Activated CD4-positive, CD25-positive, alpha-beta regulatory T cell treated with anti-CD3 and anti-CD28 coated beads, Interleukin-2, amount 50 U/mL, for 72 hours (primary cell): ENCODE results near the gene ARHGAP28.

Experiments
- DNase-seq: peaks from one replicate; pipeline ENCODE4 v3.0.0; 2021

ARHGAP28 gene, protein sequence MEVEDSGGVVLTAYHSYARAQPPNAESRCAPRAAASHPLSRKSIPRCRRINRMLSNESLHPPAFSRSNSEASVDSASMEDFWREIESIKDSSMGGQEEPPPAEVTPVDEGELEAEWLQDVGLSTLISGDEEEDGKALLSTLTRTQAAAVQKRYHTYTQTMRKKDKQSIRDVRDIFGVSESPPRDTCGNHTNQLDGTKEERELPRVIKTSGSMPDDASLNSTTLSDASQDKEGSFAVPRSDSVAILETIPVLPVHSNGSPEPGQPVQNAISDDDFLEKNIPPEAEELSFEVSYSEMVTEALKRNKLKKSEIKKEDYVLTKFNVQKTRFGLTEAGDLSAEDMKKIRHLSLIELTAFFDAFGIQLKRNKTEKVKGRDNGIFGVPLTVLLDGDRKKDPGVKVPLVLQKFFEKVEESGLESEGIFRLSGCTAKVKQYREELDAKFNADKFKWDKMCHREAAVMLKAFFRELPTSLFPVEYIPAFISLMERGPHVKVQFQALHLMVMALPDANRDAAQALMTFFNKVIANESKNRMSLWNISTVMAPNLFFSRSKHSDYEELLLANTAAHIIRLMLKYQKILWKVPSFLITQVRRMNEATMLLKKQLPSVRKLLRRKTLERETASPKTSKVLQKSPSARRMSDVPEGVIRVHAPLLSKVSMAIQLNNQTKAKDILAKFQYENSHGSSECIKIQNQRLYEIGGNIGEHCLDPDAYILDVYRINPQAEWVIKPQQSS

DNA sequence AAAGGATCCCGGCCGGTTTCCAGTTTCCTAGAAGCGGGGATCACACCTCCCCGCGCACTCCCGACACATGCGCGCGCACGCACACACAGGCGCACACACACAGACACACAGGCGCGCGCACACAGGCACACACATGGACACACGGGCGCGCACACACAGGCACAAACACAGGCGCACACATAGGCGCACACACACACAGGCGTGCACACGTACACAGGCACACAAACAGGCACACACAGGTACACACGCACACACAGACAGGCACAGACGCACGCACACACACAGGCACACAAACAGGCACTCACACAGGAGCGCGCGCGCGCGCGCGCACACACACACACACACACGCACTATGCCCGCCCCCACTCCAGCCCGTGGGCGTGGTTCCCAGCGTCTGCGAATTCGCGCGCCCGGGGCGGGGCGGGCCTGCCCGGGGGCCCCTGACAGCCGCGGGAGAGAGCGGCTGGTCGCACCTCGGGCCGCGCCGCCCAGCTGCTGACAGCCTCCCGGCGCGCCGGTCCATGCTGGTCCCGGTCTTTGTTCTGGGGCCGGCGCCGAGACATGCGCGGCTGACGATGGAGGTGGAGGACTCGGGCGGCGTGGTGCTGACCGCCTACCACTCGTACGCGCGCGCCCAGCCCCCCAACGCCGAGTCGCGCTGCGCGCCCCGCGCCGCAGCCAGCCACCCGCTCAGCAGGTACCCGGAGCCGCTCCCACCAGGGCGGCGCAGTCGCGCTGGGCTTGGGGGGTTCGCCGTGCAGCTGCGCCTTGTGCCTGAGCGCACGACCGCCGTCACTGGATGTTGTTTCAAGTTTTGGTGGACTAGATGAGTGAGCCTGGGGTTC, at the start of gene ARHGAP28:
Gene ARHGAP28, plus strand, starts transcription at position 470 of the 845 bp plus-strand sequence. Its CDS starts 106 bp downstream, at position 576.
- DNase-seq, result no peak

GRCh38 chr18:6681331-6681875, 48.1 kb upstream of the ARHGAP28 start:
- DNase-seq, result no peak

- no peak for DNase-seq
Measured at GRCh38 chr18:6682437-6683111, 46.9 kb upstream of the ARHGAP28 start.

DNA sequence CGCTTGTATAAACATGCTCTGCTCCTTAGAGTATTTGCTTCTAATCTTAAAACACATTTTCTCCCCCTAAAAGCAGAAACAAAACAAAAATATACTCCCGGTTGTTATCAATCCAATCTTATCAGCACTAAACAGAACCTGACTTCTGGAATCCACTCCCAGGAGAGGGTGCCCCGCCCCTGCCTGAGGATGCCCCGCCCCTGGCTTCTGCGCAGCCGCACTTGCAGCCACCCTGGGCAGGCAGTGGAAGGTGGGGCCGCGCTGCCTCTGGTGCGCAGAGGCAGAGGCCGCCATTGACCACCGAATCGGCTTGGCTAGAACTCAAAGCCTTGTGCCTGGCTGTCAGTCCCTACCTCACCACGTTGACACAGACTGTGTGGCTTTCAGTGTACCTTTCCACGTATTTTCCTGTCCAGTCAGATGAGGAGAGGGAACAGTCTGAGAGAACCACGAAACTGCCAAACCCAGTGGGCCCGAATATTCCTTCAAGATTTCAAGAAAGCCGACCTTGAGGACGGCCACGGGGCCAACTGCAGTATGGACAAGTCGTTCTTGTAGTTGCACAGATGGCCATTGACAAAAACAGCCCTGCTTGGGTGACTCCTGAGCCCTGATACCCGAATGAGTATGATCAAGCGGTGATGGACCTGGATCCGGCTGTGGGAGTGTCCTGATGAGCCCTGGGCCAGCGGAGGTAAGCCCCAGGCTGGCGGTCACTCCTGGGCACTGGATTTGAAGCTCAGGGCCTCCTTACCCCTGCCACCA, 46.2 kb upstream of the ARHGAP28 start:
- DNase-seq, result no peak

GRCh38 chr18:6687676-6688075, 41.8 kb upstream of the ARHGAP28 start:
- DNase-seq, result no peak

DNA sequence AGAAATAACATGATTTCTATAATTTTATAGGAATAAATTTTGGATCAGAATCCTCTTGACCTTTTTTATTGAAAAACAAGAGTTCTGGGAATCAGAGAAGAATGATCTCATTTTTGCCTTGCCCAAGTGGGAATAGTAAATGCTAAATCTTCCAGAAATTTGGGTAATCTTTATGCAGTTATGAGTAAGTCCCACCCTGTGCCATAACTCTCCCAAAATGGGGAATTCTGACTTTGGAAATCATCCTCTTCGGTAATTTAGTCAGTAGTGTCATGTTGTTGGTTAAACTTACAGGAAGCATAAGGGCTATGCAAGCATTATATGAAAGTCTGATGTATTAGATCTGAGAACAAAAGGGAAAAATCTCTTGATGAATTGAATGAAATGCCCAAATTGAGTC, 20.6 kb upstream of the ARHGAP28 start:
- no peak for DNase-seq

DNA sequence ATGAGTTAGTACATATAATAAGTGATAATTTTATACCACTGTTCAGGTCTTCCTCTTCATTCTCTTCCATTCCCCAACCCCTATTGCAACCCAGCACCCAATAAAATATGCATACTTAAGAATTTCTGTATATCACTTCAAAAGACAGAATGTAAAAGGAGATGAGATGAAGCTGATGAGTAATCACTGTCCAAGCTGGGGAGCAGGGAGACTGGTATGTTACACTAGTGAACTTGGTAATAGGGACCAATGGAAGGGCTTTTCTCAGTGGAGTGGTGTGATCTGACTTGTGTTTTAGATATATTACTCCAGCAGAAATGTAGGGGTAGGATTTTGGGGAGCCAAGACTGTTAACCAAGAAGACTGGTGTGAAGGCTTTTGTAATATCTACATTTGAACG, 18.0 kb upstream of the ARHGAP28 start:
- DNase-seq, result no peak

DNA sequence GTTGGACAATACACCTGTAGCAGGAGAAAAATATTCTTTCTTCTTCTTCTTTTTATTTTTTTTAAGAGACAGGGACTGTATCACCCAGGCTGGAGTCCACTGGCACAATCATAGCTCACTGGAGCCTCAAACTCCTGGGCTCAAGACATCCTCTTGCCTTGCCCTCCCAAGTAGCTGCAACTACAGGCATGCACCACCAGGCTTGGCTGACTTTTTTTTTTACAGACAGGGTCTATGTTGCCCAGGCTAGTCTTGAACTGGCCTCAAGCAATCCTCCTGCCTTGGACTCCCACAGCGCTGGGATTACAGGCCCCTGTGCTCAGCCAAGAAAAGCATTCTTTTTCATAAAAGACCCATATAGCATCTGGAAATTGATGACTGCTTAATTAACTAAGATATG, 17.1 kb upstream of the ARHGAP28 start:
- no peak for DNase-seq

GRCh38 chr18:6714010-6714409, 15.5 kb upstream of the ARHGAP28 start:
- no peak for DNase-seq

GRCh38 chr18:6718267-6718666, 11.2 kb upstream of the ARHGAP28 start:
- no peak for DNase-seq

GRCh38 chr18:6719098-6719846, 10.2 kb upstream of the ARHGAP28 start:
- DNase-seq, result no peak

GRCh38 chr18:6719910-6720683, 9.4 kb upstream of the ARHGAP28 start:
- no peak for DNase-seq

GRCh38 chr18:6721755-6722154, 7.8 kb upstream of the ARHGAP28 start:
- DNase-seq, result no peak

- DNase-seq, result no peak
Measured at GRCh38 chr18:6722690-6723089, 6.8 kb upstream of the ARHGAP28 start.

- no peak for DNase-seq
Measured at GRCh38 chr18:6724331-6724730, 5.2 kb upstream of the ARHGAP28 start.

DNA sequence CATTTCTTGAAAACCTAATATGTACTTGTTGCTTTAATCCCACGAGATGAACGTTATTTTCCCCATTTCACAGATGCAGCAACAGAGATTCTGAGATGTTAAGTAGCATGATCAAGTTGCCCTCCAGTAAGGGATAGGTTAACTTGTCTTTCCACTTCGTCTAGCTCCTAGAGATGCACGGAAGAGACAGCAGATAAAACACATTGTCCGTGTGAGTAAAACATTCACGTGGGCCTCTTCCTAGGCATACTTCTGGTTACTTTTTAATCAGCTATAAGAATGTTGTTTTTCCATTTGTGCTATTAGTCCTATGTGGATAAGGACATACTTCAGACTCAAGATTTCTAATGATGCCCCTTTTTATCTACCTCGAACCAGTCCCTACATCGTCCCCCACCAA, 1.2 kb upstream of the ARHGAP28 start:
- no peak for DNase-seq

DNA sequence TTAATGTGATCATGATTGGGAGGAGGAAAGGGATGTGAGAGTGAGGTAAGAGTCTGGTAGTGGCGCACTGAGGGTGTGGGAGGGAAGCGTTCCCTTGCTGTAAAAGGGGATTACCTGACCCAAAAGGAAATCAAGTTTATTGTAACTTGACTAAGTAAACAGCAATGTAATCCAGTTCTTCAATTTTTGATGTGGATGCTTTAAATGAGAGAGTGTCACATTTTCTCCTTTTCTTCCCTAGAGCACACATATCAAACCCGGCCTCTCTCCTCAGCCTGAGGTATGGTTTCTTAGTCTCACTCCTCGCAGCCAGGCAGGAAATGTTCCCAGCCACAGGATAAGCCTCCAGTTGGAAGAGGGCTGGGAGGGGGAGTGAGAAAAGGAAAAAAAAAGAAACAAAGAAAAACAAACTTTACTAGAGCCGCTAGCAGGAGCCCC, 688 bp upstream of the ARHGAP28 start:
- DNase-seq, result no peak

DNA sequence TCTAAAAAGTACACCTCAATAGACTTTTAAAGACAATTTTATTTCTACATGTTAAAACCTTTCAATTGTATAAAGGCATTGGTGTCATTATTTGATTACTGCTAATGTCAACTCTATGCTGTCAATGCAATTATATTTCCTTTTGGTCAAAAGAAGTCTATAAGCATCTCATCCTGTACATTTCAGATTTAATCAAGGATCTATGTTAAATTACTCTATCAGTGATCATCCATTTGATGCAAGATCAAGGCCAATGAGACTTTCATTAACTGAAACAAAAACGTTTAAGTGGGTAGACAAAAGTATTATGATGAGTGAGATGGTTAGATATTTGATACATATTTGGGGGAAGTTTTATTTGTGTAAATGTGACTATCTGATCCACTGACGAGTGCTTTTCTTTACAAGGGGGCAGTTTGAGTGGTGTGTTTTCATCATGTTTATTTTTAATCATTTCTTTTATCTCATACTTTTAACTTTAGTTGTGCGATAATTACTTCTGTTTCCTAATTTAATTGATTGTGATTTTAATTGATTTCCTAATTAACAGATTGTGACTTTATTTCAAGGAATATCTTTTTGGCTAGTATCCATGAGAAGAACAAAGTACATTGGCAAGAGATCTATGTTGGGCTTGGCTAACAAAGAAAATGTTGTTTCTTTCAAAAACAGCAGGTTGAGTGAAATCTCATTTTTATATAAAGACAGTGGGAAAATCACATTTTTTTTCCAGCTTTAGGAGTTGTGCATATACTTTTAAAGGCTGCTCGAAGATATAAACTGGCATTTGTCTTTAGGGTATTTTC, 1.1 kb downstream of the ARHGAP28 start:
- DNase-seq, result no peak

DNA sequence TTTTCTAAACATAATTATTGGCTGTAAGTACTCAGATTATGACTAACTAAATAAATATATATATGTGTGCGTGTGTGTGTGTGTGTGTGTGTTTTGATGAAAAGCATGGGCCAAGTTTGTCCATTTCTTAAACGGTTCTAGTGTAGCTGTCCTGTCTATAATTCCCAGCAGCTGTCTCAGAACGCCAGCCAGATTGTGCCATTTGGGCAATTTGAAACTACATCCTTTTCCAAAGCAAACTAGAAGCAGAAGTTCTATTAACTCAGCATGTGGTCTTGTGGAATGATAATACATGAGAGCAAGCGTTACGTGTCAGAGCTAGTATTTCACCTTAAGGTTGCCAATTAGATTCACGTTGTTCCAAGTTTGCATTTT, 1.7 kb downstream of the ARHGAP28 start:
- no peak for DNase-seq
